NCI-H187 (cell line): ENCODE measurements around the gene CIITA.

Experiments used
- DNase-seq, 2 experiments: peaks; one replicate each; lab custom pipeline; 2025; lab: John Stamatoyannopoulos, UW

Gene CIITA

GRCh38 chr16:10979717-10980601 lies 103.0 kb downstream of the CIITA start:
- DNase-seq, result no peak

GRCh38 chr16:10980813-10981212 lies 103.8 kb downstream of the CIITA start:
- DNase-seq, result no peak

GRCh38 chr16:10981697-10982216 lies 104.8 kb downstream of the CIITA start:
- DNase-seq, result no peak

- DNase-seq, result no peak
Measured at GRCh38 chr16:10982465-10983150, 105.6 kb downstream of the CIITA start.

- no peak for DNase-seq
Measured at GRCh38 chr16:10983159-10983558, 106.2 kb downstream of the CIITA start.

- no peak for DNase-seq
Measured at GRCh38 chr16:10984509-10984908, 107.5 kb downstream of the CIITA start.
